GM18870 (cell line): ENCODE results near the gene CTPS2.
"Not testable (repeated sequence)": the region's sequence is repeated elsewhere in the genome, so short reads cannot be mapped to it uniquely, and the experiment has no call there.

Experiments used
- ATAC-seq: cut with Tn5 transposase; IDR thresholded peaks from one replicate; pipeline ENCODE4 v1.9.1; 2021; ENCODE audit warnings: moderate library complexity; ENCODE audit not compliant: unreplicated experiment

Gene CTPS2

DNA sequence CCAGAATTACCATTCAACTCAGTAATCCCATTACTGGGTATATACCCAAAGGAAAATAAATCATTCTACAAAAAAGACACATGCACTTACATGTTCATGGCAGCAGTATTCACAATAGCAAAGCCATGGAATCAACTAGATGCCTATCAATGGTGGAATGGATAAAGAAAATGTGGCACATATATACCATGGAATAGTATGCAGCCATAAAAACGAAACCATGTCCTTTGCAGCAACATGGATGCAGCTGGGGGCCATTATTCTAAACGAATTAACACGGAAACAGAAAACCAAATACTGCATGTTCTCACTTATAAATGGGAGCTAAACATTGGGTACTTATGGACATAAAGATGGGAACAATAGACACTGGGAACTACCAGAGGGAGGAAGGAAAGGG, 101.8 kb downstream of the CTPS2 start:
- not testable (repeated sequence) for ATAC-seq

DNA sequence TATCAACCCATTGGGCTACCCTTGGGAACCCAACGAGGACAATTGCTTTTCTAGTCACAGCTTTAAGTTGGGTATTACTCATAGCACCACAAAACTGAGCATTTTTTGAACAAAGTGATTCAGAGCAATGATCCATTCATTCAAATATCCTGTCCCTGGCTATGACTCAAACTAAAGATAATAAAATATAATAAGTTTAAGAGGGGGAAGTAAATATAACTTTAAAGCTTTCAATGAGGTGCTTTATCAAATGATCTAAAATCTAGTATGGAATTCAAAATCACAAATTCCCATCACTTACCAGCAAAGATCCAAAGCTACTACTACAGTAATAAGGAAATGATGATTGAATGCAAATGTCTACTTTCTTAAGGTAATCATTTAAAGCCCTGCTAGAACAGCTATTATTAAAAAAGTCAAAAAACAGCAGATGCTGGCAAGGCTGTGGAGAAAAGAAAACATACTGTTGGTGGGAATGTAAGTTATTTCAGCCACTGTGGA, 102.3 kb downstream of the CTPS2 start:
- no peak for ATAC-seq

DNA sequence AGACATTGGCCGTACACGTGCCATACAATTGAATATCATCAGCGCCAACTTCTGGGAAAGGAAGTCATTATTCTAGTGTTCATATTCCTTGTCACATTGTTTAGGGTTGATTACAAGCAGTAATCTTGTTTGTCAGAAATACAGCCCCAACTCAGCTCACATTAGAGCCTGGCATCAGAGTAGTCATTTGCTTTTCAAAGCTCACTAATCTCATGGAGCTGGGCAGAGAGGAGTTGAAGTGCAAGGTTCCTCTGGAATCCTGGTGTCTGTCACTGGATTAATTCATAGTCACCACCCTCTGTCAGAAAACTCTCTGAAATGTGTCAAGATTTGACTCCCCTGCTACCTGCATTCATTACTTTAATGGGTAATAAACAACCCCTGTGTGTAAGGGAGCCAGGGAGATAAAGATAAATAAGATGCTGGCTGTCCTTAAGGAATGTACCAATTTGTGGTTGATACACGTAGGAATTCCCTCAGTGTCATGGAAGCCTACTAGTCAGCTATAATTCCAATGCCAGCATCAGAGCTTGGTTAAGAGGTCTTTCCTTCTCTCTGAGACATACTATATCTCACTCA, 106.2 kb downstream of the CTPS2 start:
- ATAC-seq: no peak

DNA sequence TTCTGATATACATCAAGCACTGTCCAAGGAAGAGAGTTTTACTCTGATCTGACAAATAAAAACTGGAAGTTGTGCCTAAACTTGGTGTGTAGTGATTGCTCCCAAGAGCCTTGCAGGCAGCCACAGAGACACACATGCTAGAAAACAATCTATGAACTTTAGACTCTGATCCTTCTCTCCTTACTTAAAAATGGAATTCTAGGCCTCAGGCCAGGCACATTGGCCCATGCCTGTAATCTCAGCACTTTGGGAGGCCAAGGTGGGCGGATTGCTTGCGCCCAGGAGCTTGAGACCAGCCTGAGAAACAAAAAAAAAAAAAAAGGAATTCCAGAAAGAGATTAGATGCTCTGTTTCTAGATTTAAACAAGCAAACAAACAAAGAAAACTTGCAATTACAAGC, 108.1 kb downstream of the CTPS2 start:
- no peak for ATAC-seq

DNA sequence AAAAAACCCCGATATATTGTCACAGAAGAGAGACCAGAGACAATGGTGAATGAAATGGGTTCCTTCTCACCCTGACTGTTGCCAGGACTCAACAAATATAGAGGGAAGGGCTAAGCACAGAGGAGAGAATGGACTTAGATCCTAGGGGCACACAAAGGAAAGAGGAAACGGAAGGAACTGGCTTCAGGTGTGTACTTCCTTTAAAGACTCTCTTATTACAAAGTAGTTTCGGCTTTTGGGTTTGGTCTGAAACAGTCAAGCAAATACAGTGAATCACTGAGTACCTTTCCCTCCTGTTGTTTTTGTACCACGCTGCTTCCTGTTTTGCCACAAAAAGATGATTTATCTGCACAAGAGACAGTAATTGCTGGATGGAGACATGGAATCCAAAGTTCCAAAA, 108.6 kb downstream of the CTPS2 start:
- no peak for ATAC-seq

DNA sequence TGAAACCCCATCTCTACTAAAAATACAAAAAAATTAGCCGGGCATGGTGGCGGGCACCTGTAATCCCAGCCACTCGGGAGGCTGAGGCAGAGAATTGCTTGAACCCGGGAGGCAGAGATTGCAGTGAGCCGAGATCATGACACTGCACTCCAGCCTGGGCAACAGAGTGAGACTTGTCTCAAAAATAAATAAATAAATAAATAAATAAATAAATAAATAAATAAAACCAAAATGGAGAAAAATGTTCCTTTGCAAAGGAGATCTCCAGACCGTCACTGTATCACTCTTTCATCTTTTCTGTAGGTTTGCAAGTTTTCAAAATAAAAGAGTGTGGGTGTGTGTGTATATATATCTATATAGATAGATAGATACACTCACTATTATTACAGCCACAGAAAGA, 109.2 kb downstream of the CTPS2 start:
- not testable (repeated sequence) for ATAC-seq

DNA sequence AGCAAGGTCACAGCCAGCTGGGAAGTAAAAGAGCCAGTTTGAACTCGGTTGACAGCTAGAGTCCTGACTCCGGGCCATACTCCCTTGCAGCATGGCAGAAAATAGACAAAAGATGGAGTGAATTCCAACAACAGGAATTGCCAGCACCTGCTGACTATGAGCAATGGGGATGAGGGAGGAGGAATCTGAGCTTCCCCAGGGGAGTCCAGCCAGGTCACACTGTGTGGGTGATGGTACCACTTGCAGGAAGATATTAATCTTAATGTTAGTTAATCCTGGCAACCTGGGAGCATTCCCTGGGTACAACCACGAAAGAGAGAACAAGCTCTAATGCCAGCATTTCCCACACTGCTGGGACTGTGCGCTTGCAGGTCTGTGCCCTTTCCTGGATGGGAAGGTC, 110.6 kb downstream of the CTPS2 start:
- no peak for ATAC-seq

DNA sequence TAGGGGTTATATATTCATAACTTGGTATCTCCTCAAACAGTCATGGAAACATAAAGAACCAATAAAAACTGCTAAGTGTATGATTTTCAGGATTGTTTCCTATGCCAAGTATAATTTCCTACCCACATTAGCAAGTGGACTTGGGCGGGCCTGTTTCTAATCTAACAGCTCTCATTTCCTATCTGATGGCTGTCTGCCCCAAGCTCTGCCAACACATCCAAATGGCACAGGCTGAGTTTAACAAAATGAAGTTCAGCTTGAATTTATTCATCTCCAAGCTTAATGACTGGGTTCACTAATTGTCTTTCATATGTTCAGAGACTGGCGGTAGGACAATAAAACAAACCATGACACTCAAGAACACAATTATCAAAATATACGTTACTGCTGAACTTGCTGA, 118.0 kb downstream of the CTPS2 start:
- ATAC-seq: no peak

DNA sequence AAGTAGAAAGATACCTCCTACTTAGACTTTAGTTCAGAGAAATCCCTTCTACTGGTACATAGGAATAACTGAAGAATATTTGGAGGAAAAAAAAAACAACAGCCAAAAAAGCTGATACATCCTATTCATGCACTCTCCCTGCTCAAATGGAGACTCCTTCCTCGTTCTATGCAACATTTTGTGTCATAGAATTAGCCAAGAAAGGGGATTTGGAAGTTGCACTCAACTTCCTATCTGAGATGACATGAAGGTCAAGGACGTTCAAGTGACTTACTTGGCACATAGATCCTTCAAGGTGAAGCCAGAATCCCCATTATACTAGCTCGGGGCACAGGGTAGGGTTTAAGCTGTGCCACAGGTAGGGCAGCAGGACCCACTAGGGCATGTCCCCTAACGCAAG, 118.7 kb downstream of the CTPS2 start:
- no peak for ATAC-seq

DNA sequence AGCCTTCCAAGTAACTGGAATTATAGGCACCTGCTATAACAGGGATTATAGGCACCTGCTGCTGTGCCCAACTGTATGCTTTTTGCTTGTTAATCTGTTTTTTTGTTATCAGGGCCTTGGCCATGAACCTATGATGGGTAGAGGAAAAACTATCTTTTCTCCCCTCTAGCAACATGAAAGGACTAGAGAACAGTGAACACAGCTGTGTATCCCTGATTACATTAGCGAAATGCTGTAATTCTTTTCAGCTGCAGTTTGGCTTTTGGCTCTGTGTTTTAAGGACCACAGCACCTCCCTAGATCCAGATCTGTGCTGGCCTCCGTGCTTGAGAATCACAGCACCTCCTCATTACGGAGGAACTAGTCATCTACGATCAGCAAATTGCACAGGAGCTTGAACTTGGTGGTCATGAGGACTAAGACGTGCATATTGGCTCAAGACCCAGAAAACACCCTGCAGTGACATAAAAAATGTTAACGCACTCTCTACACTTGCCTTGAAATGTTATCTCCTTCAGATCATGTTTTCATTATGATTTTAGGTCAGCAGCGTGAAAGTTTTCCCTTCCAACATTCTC, 120.2 kb downstream of the CTPS2 start:
- ATAC-seq: no peak

DNA sequence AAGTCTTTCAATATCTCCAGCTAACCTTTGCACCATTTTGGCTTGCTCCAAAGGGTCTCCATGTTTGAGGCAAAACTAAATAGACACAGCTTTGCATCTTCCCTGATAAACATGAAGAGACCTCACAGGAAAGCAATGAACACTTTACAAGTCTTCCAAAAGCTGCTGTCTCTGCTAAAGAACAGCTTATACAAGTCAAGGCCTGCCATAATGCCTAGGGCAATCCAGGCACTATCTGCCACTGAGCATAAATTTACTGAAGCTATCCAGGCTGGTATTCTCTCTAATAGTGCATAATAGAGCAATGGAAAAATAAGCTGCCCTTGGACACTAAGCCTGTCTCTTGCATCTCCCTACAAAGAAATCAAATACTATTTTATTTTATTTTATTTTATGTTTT, 122.6 kb downstream of the CTPS2 start:
- ATAC-seq: no peak

DNA sequence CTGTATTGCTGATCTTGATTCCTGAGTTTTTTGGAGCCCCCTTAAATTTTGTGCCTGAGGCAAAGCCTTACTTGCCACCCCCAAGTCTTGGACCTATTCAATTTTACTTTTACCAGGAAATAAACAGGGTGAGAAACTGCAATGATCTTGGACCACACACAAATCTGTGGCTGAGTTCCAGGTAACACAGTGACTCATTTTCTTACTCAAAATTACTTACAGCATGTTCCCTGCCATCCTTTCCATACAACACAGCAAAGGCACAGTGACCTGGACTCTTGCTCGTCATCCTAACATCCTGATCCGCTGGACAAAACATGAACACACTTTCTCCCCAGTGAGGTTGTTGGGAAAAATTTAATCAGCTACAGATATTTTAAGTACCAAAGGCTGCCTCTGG, 123.3 kb downstream of the CTPS2 start:
- ATAC-seq: no peak

DNA sequence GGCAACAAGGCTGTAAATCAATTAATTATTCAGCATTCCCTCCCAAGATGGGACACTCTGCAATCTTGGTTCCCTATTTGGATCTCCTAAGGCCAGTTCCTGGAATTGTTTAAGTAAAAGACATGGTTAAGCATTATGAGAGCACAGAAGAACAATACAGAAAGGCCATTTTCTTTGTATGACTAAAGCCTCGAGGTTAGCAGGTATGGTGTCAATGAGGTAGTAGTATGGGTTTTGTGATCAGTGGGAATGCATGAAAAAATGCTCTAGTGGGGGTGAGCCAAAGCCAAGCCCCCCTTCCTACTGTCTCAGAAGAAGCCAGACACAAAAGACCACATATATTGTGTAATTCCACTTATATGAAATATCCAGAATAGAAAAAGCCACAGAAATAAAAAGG, 124.2 kb downstream of the CTPS2 start:
- ATAC-seq: no peak

DNA sequence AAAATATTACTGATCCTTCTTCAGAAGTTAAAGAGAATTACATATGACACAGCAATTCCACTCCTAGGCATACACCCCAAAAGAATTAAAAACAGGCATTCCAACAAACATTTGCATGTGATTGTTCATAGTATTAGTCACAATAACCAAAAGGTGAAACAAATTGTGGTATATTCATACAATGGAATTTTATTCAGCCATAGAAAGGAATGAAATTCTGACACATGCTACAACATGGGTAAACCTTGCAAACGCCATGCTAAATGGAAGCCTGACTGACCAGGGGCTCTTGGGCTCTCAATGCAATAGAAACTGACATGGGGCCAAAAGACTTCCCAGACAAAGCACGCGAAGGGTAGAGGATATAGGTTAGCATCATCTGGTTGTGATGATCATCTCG, 124.6 kb downstream of the CTPS2 start:
- no peak for ATAC-seq

DNA sequence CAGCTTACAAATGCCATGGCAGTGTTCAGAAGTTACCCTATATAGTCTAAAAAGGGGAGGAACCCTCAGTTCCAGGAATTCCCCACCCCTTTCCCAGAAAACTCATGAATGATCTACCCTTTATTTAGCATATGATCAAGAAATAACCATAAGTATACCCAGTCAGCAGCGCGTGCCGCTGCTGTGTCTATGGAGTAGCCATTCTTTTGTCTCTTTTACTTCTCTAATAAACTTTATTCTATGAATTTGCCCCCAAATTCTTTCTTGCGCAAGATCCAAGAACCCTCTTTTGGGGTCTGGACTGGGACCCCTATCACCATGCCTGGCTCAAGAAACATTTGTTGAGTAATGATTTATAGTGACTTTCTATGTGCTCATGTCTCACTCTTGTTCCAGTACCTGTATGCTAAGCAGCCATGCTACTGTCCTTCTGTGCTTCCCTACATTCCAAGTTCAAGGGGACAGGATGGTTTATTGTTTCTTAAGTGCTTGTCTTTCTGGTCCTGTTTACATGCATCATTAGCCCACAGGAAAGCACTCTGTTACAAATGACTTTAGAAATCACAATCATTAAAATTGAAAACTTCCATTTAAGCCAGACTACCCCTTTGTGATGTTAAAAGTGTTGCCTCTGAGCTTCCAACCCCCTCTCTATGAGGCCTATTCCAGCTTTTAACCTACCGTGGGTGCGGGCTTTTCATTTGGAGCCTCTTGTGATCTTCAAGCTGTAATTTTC, 125.9 kb downstream of the CTPS2 start:
- ATAC-seq: no peak

DNA sequence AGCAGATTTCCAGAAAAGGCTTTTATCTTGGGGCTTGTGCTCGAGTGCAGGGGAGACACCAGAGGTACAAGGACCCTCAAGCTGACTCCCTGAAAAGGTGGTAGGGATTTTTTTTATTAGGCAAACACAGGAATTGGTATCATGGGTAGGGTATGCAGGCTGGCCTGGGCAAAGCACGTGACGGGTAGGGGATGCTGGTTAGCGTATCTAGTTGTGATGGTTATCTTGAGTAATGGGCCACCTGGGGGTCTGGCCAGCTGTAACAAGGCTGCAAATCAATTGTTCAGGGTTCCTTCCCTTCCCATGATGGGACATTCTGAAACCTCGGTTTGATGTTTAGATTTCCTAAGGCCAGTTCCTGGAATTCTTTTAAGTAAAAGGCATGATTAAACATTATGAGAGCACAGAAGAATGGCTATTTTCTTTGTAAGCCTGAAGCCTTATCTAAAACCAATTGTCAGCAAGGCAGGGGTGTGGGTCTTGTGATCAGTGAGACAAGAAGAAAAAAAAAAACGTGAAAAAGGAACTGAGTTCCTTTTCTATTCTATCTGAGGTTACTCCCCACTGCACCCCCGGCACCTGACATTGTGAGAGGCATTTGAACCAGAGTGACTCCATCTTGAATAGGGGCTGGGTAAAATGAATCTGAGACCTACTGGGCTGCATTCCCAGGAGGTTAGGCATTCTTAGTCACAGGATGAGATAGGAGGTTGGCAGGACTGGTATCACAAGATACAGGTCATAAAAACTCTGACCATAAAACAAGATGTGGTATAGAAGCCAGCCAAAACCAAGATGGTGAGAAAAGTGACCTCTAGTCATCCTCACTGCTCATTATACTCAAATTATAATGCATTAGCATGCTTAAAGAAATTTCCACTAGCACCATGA, 126.7 kb downstream of the CTPS2 start:
- ATAC-seq: no peak

DNA sequence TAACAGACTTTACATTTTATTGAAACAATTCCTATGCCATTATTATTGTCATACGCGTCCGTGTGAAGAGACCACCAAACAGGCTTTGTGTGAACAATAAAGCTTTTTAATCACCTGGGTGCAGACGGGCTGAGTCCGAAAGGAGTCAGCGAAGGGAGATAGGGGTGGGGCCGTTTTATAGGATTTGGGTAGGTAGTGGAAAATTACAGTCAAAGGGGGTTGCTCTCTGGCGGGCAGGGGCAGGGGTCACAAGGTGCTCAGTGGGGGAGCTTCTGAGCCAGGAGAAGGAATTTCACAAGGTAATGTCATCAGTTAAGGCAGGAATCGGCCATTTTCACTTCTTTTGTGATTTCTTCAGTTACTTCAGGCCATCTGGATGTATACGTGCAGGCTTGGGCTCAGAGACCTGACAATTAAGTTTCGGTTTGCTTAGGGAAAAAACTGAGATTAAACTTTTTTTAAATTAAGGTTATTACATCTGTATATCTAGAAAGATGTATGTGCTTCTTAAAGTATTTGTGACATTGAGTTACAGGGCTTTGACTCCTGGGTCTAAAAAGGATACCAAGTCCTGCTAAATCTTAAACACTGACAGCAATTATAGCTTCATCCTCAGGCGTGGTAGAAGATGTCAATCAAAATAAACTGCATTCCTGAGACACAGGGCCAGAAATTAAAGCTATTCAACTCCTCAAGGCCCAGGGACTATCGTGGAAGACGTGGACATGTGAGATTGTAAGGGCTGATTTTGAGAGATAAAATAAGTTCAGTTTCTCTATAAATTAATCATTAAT, 132.3 kb downstream of the CTPS2 start:
- not testable (repeated sequence) for ATAC-seq

DNA sequence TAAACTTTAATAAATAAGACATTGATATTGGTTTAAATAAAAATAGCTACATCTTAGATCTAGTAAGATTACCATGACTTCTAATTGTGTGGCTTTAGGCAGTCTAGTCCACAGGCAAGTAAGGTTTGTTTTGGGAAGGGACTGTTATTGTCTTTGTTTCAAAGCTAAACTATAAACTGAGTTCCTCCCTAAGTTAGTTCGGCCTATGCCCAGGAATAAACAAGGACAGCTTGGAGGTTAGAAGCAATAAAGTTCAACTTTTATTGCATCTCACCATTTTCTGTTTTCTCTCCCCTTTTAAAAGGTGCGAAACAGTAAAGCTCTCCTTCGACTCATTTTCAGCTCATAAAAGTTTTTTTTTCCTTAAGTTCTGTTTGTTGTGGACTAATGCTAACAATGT, 133.0 kb downstream of the CTPS2 start:
- ATAC-seq: no peak

DNA sequence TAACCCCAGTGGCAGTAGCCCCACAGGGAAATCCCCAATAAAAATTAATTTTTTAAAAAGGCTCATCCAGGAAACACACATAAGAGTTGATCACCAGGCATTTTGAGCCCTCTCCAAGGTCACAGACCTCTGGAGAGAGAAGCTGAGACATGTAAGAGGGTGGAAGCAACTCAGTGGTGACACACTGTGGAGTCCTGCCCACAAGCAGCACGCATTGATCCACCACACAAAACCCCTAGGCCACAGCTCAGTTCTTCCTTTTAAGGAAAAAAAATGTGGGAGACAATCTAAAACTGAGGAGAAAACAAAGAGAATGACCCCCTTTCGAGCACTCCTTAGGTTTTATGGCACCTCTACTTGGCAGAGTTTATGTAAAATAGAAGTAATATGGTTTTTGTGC, 134.3 kb downstream of the CTPS2 start:
- ATAC-seq: no peak

DNA sequence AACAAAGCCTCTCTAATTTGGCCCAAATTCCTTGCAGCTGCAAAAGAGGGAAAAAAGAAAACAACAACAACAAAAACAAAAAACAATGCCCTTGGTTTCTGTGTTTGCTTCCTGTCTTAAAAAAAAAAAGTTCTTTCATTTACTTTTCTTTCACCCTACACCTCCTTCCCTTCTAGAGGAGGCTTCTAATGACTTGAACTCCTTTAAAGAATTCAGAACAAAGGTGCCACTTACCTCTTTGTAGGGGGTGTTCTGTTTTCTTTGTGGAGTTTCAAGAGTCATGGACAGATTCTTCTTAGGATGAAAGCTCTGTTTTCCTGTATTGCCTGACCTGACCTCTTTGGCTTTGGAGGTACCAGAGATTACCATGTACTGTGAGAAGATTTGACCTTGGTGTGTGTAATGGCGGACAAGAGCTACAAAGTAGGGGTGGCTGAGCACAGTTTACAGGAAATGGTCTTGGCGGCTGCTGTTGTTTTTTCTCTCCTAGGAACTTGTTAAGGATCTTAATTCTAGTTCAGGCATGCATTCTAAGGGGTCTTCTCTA, 134.9 kb downstream of the CTPS2 start:
- no peak for ATAC-seq
